Spinal cord (tissue), 10 donors: ENCODE data around the gene EML5. TPM values are rescaled to one million over a fixed set of nuclear protein-coding genes. Genes with fewer than 3 reads are reported as not detected.
"Not testable (repeated sequence)": the region's sequence is repeated elsewhere in the genome, so short reads cannot be mapped to it uniquely, and the experiment has no call there.

Source experiments
- DNase-seq, 6 donors: peaks; one replicate each; pipeline versions ENCODE4 v3.0.0 to v3.0.0-alpha.2; 2013 to 2015; ENCODE audit warnings: low spot score in 6 of 6, low read depth in 4 of 6
- H3K27ac ChIP-seq: one replicate; pipeline ENCODE4 v1.5.1; 2013; ENCODE audit warnings: low read depth, low read length, control low read depth
- H3K27me3 ChIP-seq: one replicate; pipeline ENCODE4 v1.6.1; 2013; ENCODE audit warnings: low read length; ENCODE audit not compliant: control insufficient read depth, insufficient read depth
- H3K36me3 ChIP-seq: one replicate; pipeline ENCODE4 v1.6.1; 2013; ENCODE audit warnings: low read length; ENCODE audit not compliant: control insufficient read depth, insufficient read depth
- H3K4me1 ChIP-seq: one replicate; pipeline ENCODE4 v1.6.1; 2013; ENCODE audit warnings: low read length; ENCODE audit not compliant: control insufficient read depth, insufficient read depth
- H3K4me3 ChIP-seq: one replicate; pipeline ENCODE4 v1.5.1; 2013; ENCODE audit warnings: low read depth, low read length, control low read depth
- H3K9me3 ChIP-seq: one replicate; pipeline ENCODE4 v1.6.1; 2013; ENCODE audit warnings: low read length; ENCODE audit not compliant: control insufficient read depth, insufficient read depth
- WGBS: methylation state at CpG from one replicate; pipeline ENCODE4 v1.1.5; 2013; ENCODE audit warnings: missing lambda C conversion rate; ENCODE audit not compliant: insufficient coverage; 5-methylcytosine and 5-hydroxymethylcytosine counted together
- polyA plus RNA-seq, 2 donors: library from polyadenylated mRNA; unstranded; fragments of 120-200 nt; gene quantifications; one replicate each; pipeline ENCODE4 v1.2.1, GENCODE V29; 2013; ENCODE audit not compliant: insufficient read length in 2 of 2
- total RNA-seq, 2 donors: library from RNA; depleted of rRNA in 1 of 2; stranded (reverse); fragments of 120-200 nt in 1 of 2; fragments of >200 nt in 1 of 2; gene quantifications; one replicate each; pipeline versions ENCODE4 v1.2.3 to v1.2.4, GENCODE V29; 2013 to 2014
- donor health status: healthy.

EML5 gene
- total and polyA plus RNA-seq, 4 donors = 5.2 to 16.1 (median 7.5) TPM

DNA sequence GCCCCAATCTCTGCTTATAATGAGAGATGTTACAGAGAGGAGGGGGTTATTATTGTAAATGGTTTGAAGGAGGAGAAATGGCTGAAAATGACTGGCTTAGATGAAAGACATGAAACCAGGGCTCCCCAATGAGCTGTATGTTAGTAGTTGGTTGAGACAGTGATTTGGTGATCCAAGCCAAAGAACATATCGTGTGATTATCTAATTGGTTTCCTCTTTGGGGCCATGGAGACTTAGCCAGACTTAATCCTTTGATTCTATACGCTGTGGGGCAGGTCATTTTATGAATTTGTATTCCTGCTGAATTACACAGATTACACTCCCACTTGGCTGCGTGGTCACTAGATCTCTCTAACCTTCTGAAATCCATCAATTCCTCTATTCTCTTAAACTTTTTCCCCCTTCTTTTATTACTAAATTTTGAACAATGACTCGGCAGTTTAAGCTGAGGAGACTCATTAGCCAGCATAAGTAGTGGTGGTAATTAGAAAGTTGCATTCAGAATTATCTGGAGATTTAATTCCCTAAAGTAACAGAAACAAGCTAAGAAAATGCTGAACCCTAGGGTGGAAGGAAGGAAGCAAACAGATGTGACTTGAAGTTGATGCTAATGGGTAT is 37.0 kb upstream of the EML5 start:
- Histone ChIP-seq H3K9me3 (no peaks in the 10 kb centered on the region), H3K4me1 (peaks cover 4% of the 10 kb centered on the region), H3K27ac (no peak overlapping the region), H3K27me3 (no peaks in the 10 kb centered on the region), H3K36me3 (no peaks in the 10 kb centered on the region), H3K4me3 (no peak overlapping the region)
- 90% methylated on average over 2 of the region's 4 CpGs for WGBS
- no peak for DNase-seq

DNA sequence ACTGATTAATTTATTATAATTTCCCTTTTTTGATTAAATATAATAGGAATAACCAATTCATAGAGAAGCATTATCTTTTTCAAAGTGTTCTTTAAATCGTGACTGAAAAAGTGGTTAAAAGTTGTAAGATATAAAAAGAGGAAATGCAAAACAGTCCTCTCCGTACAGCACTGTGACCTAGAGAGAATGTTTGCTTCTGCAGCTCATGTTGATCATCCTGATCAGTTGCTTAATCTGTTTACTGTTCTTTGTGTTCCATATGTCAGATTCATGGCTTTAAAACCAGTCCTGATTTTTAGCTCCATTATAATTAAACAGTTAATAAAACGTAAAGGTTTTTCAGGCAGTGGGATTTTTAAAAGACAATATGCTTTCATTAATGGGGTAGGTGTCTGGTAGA is 36.4 kb upstream of the EML5 start:
- Histone ChIP-seq H3K4me3 (no peak overlapping the region), H3K4me1 (peaks cover 4% of the 10 kb centered on the region), H3K27me3 (no peaks in the 10 kb centered on the region), H3K27ac (no peak overlapping the region), H3K9me3 (no peaks in the 10 kb centered on the region), H3K36me3 (no peaks in the 10 kb centered on the region)
- 50% methylated on average over 1 of the region's 3 CpGs for WGBS
- no peak for DNase-seq

DNA sequence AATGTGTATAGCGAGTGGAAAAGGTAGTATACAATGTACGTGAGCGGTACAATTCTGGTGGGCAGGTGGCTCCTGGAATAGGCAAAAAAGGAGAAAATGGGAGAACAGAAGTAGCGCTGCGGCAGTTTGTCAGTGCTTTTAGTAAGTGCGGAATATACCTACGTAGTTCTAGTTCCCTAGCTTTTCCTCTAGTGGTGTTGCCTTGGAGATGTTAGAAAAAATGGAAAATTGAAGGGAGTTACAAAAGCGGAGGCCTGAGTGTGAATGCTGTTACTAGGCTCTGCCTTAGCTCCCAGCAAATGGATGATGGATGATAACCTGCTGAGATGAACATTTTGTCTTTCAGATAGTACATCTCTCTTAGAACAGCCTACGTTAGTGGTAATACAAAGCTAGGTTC is 32.8 kb upstream of the EML5 start:
- Histone ChIP-seq H3K36me3 (no peaks in the 10 kb centered on the region), H3K27me3 (no peaks in the 10 kb centered on the region), H3K27ac (no peak overlapping the region), H3K4me1 (peaks cover 4% of the 10 kb centered on the region), H3K9me3 (no peaks in the 10 kb centered on the region), H3K4me3 (peak overlapping the region; percentile 85)
- DNase-seq = peak in 3 of 6 donors; percentile 5 to 62 (median 41)
- WGBS = 65% methylated on average over 7 of the region's 9 CpGs

DNA sequence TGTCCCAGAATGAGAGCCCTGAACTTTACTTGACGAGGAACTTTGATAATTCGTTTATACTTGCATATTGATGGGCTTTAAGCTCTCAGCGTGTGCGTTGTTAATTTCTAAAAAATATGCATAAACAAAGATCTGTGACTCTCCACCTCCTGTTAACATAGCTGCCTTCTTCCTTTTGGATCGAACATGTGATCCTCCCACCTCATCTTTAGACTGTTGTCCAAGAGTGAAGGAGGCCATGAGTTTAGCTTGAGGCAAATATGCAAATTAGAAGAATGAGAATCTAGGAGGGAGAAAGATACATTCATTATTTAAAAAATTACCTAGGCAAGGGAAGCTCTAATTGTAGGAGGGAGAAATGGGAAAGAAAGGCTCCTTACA is 32.3 kb upstream of the EML5 start:
- Histone ChIP-seq H3K9me3 (no peaks in the 10 kb centered on the region), H3K27me3 (no peaks in the 10 kb centered on the region), H3K27ac (peak overlapping the region; percentile 88), H3K4me1 (peaks cover 4% of the 10 kb centered on the region), H3K36me3 (no peaks in the 10 kb centered on the region), H3K4me3 (peak overlapping the region; percentile 85)
- peak in 3 of 6 donors; percentile 1 to 39 (median 23) for DNase-seq
- WGBS = no CpG with 5 or more reads among the region's 5 CpGs

DNA sequence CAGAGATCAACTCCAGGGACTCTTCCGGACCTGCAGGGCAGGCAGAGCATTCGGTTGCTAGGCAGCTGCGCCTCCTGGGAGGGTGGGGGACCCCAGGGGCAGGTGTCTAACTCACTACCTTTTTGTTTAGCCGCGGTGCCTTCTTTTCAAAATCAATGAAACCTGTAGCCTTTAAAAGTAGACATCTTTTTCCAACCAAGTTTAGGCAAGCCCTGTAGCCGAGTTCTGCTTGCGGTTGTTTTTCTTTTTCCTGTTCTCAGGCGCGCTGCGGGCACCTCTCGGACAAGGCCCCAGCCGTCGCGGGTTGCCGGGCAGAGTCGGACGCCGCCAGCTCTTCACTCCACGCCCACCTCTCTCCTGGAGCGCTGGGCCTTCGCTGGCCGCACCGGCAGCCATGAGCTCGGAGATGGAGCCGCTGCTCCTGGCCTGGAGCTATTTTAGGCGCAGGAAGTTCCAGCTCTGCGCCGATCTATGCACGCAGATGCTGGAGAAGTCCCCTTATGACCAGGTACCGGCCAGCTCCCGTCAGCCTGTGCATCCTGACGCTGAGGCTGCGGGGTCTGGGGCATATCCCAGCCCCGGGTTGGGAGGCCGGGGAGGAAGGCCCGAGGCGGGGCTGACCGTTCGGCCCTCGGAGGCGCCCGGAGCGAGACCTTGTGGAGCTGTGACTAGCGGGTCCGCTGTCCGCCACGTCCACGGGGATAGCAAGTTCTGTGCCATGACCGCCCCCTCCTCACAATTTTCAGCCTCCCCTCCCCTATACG is 31.7 kb upstream of the EML5 start, which contains the start of gene TTC8:
Gene TTC8 (plus strand): TSS at position 338 of the 764 bp plus-strand sequence. CDS start 57 bp downstream, at position 395.
- H3K27me3 ChIP-seq = no peaks in the 10 kb centered on the region
- H3K9me3 ChIP-seq = no peaks in the 10 kb centered on the region
- WGBS = under 1% methylated on average over 44 of the region's 50 CpGs
- peaks cover 4% of the 10 kb centered on the region for H3K4me1 ChIP-seq
- peak within 1 kb of the TSS; percentile 88 for H3K27ac ChIP-seq
- H3K36me3 ChIP-seq = no peaks in the 10 kb centered on the region
- peak; percentile 74 to 95 (median 84) for DNase-seq
- H3K4me3 ChIP-seq = peak within 1 kb of the TSS; percentile 85

DNA sequence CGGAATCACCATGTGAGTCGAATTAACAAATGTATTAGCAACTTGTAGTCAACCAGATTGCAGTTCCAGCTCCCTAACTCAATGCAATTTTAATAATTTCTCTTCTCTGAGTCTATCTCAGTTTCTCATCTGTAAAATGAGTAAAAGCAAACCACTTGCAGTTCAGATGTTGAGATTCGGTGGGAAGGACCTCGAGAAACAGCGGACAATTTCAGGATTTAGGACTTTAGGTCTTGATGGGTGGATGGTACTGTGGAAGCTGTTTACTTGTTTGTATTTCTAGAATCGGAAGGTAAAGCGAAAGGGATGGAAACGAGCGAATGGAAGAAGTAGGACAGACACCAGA is 31.2 kb upstream of the EML5 start:
- peak overlapping the region; percentile 85 for H3K4me3 ChIP-seq
- DNase-seq = no peak
- H3K27me3 ChIP-seq = no peaks in the 10 kb centered on the region
- peak overlapping the region; percentile 88 for H3K27ac ChIP-seq
- peaks cover 4% of the 10 kb centered on the region for H3K4me1 ChIP-seq
- no peaks in the 10 kb centered on the region for H3K36me3 ChIP-seq
- 4% methylated on average over 7 of the region's 9 CpGs for WGBS
- no peaks in the 10 kb centered on the region for H3K9me3 ChIP-seq

DNA sequence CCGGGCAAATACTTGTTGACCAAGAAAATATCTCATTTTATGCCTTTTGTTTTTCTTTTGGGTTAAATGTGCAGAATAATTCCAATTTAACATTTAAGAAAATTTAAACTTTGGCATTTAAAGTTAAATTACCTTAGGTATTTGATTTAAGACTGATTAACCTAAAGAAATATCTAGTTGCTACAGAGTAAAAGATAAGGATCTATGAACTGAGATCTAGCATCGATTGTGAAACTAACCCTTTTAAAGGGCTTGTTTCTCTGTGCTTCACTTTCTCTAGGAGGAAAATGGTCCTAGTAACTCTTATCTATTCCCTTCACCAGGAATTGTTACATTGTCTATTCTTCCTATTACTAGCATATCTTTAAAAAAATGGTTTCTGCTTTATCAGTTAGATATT is 29.1 kb upstream of the EML5 start:
- H3K4me3 ChIP-seq = no peak overlapping the region
- no peak for DNase-seq
- H3K27me3 ChIP-seq = no peaks in the 10 kb centered on the region
- H3K36me3 ChIP-seq = no peaks in the 10 kb centered on the region
- H3K4me1 ChIP-seq = peaks cover 4% of the 10 kb centered on the region
- no CpG with 5 or more reads among the region's 2 CpGs for WGBS
- H3K27ac ChIP-seq = no peak overlapping the region
- H3K9me3 ChIP-seq = no peaks in the 10 kb centered on the region

DNA sequence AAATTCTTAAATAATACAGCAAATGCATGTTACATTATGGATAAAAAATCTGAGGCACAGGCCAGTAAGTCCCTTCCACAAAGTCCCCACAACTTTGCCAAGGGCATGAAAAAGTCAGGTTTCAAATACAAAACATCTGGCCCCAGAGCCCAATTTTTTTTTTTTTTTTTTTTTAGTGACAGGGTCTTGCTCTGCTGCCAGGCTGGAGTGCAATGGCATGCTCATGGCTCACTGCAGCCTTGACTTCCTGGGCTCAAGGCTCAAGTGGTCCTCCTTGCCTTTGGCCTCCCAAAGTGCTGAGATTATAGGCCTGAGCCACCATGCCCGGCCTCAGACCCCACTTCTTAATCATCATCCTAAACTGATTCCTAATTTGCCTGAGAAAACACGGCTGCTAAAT is 28.6 kb upstream of the EML5 start:
- Histone ChIP-seq H3K4me1 (peaks cover 4% of the 10 kb centered on the region), H3K36me3 (no peaks in the 10 kb centered on the region), H3K27me3 (no peaks in the 10 kb centered on the region), H3K9me3 (no peaks in the 10 kb centered on the region), H3K27ac (no peak overlapping the region), H3K4me3 (no peak overlapping the region)
- 92% methylated on average over 2 of the region's 2 CpGs for WGBS
- no peak for DNase-seq

DNA sequence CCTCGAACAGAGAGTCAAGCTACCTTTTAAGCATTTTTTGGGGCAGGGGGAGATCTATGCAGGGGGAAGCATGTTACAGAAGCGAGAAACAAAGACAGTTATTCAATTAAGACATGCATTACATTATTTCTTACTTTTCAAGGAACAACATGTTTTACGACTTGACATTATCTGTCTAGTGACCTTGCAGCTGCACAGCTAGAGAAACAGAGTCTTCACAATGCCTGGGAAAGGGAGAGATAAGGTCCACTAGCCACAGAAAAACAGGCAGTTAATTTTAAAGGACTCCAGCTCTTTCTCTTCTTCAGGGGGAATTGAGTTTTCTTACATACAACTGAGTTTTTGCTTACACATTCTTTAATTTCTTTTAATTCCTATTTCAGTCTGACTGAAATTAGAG is 26.9 kb upstream of the EML5 start:
- not testable (repeated sequence) for H3K36me3 ChIP-seq, H3K27me3 ChIP-seq, H3K9me3 ChIP-seq, H3K4me3 ChIP-seq, H3K4me1 ChIP-seq, H3K27ac ChIP-seq, DNase-seq
- 60% methylated on average over 1 of the region's 3 CpGs for WGBS

DNA sequence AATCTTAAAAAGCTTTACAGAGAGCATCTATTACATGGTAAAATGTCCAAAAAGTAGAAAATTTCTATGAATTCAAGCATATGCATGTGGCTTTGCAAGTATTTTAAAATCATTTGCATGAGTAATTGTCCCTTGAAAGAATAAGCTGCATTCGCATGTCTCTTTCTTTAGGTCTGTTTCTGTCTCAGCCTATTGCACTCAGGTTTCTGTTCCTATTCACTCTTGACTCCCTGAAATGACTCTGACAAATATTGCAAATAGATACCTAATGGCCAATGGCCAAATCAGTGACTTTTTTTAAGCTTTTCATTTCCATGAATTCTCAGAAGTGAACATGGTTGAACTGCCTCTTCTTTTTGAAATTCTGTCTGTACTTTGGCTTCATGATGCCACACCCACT is 25.3 kb upstream of the EML5 start:
- H3K36me3 ChIP-seq = no peaks in the 10 kb centered on the region
- H3K27ac ChIP-seq = no peak overlapping the region
- WGBS = 83% methylated on average over 1 of the region's 1 CpG

More for the DNA sequence above, 25.3 kb upstream of the EML5 start:
- Histone ChIP-seq H3K27me3 (no peaks in the 10 kb centered on the region), H3K4me1 (no peaks in the 10 kb centered on the region), H3K4me3 (no peak overlapping the region), H3K9me3 (no peaks in the 10 kb centered on the region)
- no peak for DNase-seq
